Astrocyte (in vitro differentiated cells and primary cell): Measurements from ENCODE around the gene PNPLA6.

ENCODE experiments used
- EZH2 ChIP-seq: IDR thresholded peaks from 2 replicates; pipeline ENCODE4 v1.6.1; 2012; ENCODE audit warnings: mild to moderate bottlenecking, low read length, inconsistent platforms; ENCODE audit not compliant: insufficient read depth
- TF ChIP-seq, protein P1 (sequence below): IDR thresholded peaks from 2 replicates; pipeline ENCODE4 v1.5.1; 2011; ENCODE audit warnings: low read depth, mild to moderate bottlenecking, inconsistent platforms, low read length, moderate library complexity; ENCODE audit not compliant: insufficient read depth

DNA sequence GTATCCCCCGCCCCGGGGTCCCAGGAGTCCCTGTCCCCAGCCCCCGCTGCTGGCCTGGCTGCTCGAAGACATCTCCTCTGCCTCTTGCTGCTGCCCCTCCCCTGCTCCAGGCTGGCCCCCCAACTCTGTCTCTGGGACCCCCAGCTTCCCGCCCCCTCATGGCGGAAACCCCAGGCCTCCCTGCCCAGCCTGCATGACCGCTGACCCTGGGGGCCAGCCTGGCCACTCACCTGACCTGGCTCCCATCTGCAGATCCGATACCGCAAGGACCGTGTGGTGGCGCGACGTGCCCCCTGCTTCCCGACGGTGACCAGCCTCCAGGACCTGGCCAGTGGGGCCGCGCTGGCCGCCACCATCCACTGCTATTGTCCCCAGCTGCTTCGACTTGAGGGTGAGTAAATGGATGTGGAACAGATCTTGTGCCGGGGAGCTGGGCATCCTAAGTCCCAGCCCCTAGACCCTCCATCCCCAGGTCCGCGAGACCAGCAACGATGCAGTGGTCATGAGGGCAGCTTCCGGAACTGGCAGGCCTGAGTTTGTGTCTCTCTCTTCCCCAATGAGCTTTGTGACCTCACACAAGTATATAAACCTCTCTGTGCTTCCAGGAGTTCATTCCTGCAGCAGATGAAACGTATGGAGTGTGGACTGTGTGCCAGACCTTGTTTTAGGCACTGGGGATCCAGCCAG, 72.5 kb downstream of the PNPLA6 start:
- TF ChIP-seq, protein P1, sequence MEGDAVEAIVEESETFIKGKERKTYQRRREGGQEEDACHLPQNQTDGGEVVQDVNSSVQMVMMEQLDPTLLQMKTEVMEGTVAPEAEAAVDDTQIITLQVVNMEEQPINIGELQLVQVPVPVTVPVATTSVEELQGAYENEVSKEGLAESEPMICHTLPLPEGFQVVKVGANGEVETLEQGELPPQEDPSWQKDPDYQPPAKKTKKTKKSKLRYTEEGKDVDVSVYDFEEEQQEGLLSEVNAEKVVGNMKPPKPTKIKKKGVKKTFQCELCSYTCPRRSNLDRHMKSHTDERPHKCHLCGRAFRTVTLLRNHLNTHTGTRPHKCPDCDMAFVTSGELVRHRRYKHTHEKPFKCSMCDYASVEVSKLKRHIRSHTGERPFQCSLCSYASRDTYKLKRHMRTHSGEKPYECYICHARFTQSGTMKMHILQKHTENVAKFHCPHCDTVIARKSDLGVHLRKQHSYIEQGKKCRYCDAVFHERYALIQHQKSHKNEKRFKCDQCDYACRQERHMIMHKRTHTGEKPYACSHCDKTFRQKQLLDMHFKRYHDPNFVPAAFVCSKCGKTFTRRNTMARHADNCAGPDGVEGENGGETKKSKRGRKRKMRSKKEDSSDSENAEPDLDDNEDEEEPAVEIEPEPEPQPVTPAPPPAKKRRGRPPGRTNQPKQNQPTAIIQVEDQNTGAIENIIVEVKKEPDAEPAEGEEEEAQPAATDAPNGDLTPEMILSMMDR, result no peak
- no peak for TF ChIP-seq EZH2
